Lower leg skin (tissue), 4 donors: ENCODE measurements around the gene DCBLD2. TPM values are rescaled to one million over a fixed set of nuclear protein-coding genes. Genes with fewer than 3 reads are reported as not detected.

Experiments used
- DNase-seq, 2 donors: peaks; one replicate each; pipeline ENCODE4 v3.0.0-alpha.2; 2019; ENCODE audit warnings: low spot score in 2 of 2
- H3K4me3 ChIP-seq: fragments of 200-600 bp; sonication (generic); 2 replicates; pipeline ENCODE4 v1.5.1; 2017; ENCODE audit warnings: mild to moderate bottlenecking, low read depth; ENCODE audit not compliant: poor library complexity, severe bottlenecking
- POLR2A ChIP-seq, 2 donors: fragments of 450-650 bp; IDR thresholded peaks; one replicate each; pipeline ENCODE4 v1.6.1; 2016 to 2017; ENCODE audit warnings: antibody characterized with exemption in 2 of 2, mild to moderate bottlenecking in 1 of 2, moderate library complexity in 1 of 2
- WGBS, 2 donors: methylation state at CpG; one replicate each; pipeline ENCODE4 v1.1.5; 2018; 5-methylcytosine and 5-hydroxymethylcytosine counted together
- intact Hi-C: fragments of 100-400 bp; cut with DNase I; formaldehyde crosslinking; loops from one replicate; pipeline ENCODE4 v1.15.0; 2023; ENCODE audit warnings: low total_unique reads
- total RNA-seq, 4 donors: library from RNA; depleted of rRNA; stranded (reverse); fragments of >200 nt; gene quantifications; one replicate each; pipeline ENCODE4 v1.1.0, GENCODE V29; 2016
- TF ChIP-seq, protein P1 (sequence below), 3 donors: fragments of 450-650 bp; IDR thresholded peaks; one replicate each; pipeline ENCODE4 v1.5.1; 2016; ENCODE audit warnings: antibody characterized with exemption in 3 of 3, mild to moderate bottlenecking in 3 of 3, moderate library complexity in 2 of 3

Gene DCBLD2
- total RNA-seq, 4 donors from 2014 or later = 13.8 to 22.8 (median 15.3) TPM

DNA sequence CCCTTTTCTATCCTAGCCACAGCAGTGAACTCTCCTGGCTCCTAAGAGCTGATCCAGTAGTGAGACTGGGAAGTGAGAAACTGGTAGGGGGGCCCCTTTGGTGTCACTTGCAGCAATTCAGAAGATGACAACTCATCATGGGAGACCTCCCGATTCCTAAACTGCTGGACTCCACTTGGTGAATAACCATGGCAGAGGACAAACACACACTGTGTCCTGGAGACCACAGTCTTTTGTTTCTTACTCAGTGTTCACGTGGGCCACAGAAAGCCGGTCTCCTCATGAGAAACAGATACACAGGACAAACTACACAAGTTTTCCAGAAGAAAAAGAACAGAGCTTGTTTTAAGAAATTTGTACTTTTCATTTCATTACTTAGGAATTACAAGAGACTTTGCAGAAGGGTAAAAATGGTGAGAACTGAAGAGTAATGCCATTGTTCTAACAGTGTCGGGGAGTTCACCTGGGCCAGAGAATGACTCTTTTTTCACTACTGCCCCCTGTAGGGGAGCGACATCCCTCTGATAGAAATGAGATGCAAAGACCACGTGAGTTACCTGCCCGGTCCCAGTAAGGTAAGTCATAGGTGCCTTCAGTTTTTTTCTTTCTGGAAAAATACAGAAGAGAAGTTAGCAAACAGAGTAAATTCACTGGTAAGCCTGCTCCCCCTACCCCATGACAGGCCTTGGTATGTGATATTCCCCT, 100.3 kb downstream of the DCBLD2 start:
- no peak for TF ChIP-seq POLR2A (IDR thresholded peaks at IDR 0.05)
- TF ChIP-seq, protein P1, sequence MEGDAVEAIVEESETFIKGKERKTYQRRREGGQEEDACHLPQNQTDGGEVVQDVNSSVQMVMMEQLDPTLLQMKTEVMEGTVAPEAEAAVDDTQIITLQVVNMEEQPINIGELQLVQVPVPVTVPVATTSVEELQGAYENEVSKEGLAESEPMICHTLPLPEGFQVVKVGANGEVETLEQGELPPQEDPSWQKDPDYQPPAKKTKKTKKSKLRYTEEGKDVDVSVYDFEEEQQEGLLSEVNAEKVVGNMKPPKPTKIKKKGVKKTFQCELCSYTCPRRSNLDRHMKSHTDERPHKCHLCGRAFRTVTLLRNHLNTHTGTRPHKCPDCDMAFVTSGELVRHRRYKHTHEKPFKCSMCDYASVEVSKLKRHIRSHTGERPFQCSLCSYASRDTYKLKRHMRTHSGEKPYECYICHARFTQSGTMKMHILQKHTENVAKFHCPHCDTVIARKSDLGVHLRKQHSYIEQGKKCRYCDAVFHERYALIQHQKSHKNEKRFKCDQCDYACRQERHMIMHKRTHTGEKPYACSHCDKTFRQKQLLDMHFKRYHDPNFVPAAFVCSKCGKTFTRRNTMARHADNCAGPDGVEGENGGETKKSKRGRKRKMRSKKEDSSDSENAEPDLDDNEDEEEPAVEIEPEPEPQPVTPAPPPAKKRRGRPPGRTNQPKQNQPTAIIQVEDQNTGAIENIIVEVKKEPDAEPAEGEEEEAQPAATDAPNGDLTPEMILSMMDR (IDR thresholded peaks at IDR 0.05) = no peak
- no peak overlapping the region for H3K4me3 ChIP-seq
- intact Hi-C loops = no loop called here
- WGBS, 2 donors = 92% methylated on average over 7 of the region's 7 CpGs
- no peak for DNase-seq

DNA sequence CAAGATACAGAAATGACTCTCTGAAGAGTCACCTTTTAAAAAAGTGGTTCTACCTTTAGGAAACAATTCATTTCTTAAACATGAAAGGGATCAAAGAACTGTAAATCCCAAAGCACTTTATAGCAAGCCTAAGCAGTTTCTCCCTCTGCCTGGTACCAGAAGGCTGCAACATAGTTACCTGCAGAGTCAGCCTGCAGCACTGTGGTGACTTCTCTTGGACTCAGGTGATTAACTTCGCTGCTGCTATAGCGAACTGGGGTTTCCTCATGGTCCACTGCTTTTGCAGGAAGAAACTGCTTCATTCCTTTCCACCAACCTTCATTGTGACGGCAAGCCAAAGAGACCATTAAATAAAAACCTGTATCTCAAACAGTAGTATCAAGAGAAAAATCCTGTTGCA, 101.1 kb downstream of the DCBLD2 start:
- no peak overlapping the region for H3K4me3 ChIP-seq
- DNase-seq = no peak
- intact Hi-C loops = no loop called here
- 87 to 92% methylated on average over 3 of the region's 3 CpGs for WGBS, 2 donors
- TF ChIP-seq, protein P1 (IDR thresholded peaks at IDR 0.05) = no peak
- no peak for TF ChIP-seq POLR2A (IDR thresholded peaks at IDR 0.05)

DNA sequence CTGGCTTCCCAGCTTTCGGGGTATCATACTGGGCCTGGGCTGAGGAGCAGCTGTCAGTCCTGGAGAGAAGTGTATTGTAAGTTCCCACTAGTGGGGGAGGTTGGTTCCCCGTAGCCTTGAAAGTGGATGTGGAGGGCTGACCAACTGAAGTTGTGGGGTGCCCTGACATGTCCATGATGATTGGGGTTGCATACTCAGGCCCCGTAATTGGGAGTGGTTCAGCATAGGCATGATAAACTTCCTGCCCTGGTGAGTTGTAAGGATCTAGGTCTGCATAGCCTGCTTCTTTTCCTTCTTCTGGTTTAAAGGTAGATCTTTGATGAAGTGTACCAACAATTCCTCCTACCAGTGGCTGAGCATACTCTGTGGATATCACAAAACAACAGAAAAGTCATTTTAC, 102.0 kb downstream of the DCBLD2 start:
- no peak for DNase-seq
- intact Hi-C loops = no loop called here
- WGBS, 2 donors = 69 to 78% methylated on average over 3 of the region's 3 CpGs
- TF ChIP-seq POLR2A (IDR thresholded peaks at IDR 0.05) = no peak
- TF ChIP-seq, protein P1 (IDR thresholded peaks at IDR 0.05) = no peak
- H3K4me3 ChIP-seq = no peak overlapping the region

DNA sequence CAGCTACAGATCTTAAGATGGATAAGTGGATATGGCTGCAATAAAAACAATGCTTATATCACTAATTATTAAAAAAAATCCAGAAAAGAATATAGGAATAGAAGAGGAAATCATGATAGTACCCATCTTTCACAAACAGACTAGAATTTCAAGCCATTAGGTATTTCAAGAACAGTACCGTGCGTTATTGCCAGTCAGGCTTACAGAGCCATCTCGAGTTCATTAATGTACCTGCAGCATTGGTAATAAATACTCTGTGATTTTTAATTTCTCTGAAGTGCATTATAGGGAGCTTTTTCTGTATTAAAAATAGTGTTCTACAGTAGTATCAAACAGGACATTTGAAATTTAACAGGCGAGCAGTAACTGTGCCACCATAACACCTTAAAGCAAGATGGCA, 102.7 kb downstream of the DCBLD2 start:
- no peak overlapping the region for H3K4me3 ChIP-seq
- DNase-seq = no peak
- intact Hi-C loops = no loop called here
- WGBS, 2 donors = 82 to 84% methylated on average over 4 of the region's 4 CpGs
- no peak for TF ChIP-seq POLR2A (IDR thresholded peaks at IDR 0.05)
- TF ChIP-seq, protein P1 (IDR thresholded peaks at IDR 0.05) = no peak

DNA sequence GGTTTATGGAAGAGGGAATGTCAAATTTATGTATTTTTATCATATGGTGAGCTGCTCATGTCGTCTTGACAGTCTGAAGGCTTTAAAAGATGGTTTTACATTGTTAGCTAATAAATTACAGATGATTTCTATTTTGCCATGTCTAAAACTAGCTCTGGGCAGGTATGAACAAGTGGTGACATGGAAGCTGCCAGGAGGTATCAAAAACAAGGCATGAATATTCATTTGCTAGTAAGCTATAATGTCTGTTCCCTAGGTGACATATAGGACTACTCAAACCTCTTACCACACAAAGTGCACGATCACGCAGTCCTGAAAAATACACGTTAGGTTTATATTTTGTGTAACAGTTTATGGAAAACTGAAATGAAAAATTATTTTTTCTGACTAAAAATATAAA, 103.6 kb downstream of the DCBLD2 start:
- 43 to 62% methylated on average over 4 of the region's 4 CpGs for WGBS, 2 donors
- DNase-seq = no peak
- H3K4me3 ChIP-seq = no peak overlapping the region
- intact Hi-C loops = no loop called here
- TF ChIP-seq, protein P1 (IDR thresholded peaks at IDR 0.05) = no peak
- no peak for TF ChIP-seq POLR2A (IDR thresholded peaks at IDR 0.05)

DNA sequence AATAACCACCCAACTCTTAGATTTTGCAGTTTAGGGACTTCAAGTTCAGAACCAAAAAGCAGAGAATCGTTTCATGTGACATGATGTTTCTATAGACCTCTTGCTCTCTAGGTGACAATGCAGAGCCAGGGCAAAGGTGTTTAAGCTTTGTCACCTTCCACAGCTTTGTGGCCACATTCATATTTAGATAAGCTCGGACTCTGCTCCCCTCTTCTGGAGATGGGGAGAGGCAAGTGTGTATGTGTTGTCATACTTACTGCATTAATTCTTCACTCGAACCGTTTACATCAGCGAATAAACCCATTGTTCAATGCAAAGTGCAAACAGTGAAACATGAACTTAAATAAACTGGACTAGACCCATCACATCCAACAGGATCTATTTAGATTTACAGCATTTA, 105.2 kb downstream of the DCBLD2 start:
- 89 to 90% methylated on average over 5 of the region's 5 CpGs for WGBS, 2 donors
- H3K4me3 ChIP-seq = no peak overlapping the region
- TF ChIP-seq, protein P1 (IDR thresholded peaks at IDR 0.05) = no peak
- TF ChIP-seq POLR2A (IDR thresholded peaks at IDR 0.05) = no peak
- intact Hi-C loops = no loop called here
- no peak for DNase-seq
